HG03159 (cell line): ENCODE results near the gene SMYD5.

Source experiments
- ATAC-seq: cut with Tn5 transposase; IDR thresholded peaks from one replicate; pipeline ENCODE4 v1.9.1; 2021; ENCODE audit warnings: mild to moderate bottlenecking, moderate library complexity; ENCODE audit not compliant: unreplicated experiment

SMYD5 gene

DNA sequence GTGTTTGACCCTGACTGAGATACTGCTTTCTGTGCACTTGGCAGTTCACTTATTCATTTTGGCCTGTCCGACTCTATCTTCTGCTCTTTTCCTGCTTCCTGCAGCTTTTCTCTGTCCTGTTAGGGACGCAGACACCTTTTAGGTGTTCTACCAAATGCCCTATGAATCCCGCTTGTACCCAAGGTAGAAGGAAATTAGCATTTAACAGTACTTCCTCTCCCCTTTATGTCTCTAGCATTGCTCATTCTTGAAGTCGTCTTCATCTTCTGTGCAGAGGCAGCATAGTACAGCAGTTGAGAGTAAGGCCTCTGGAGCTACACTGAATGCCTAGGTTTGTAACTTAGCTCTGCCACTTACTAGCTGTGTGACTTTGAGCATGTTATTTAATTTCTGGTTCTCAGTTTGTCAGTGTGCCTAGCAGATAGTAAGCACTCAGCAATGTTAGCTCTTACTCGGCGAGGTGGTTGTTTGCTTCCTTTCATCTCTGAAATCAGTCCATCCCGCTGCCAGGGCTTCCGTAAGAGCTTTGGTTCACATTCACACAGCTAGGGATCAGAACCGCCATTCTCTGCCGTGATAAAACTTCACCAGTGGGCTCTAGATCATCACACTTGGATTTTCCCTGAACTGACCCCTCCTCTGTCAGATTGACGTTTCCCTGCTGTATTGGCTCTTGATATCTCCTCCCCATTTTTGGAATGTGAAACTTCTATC, 21.4 kb downstream of the SMYD5 start:
- no peak for ATAC-seq

DNA sequence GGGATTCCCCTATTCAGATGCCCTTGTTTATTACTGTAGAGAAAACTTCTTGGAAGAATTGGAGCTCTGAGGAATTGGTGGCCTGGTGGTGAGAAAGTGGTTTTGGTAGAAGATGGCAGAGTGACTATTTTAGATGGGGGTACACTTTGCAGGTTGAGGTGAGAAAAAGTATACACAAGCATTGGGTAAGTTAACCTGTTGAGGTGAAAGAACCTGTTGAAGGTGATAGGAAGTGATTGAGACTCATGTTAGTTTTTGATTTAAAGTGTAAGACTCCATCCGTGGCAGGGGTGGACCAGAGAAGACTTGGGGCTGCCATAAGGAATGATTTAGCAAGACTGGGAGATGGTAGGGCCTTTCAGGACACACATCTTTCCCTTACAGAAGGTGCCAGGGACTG, 23.1 kb downstream of the SMYD5 start:
- no peak for ATAC-seq

DNA sequence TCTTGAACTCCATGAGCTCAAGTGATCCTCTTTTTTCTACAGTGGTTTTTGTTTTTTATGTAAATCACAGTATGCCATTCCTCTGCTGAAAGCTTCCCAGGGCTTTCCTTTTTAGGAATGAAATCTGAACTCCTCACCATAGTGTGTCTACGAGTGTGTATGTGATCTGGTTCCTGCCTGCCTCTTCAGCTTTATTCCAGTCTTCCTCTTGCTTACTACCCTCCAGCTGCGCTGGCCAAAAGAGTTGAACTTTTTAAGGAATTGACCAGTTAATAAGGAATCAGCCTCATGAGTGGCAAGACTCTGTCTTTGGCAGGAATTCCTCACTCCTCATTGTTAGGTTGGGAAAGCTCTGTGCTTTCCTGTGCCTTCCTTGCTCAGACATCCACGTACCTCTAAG, 24.1 kb downstream of the SMYD5 start:
- ATAC-seq = no peak

DNA sequence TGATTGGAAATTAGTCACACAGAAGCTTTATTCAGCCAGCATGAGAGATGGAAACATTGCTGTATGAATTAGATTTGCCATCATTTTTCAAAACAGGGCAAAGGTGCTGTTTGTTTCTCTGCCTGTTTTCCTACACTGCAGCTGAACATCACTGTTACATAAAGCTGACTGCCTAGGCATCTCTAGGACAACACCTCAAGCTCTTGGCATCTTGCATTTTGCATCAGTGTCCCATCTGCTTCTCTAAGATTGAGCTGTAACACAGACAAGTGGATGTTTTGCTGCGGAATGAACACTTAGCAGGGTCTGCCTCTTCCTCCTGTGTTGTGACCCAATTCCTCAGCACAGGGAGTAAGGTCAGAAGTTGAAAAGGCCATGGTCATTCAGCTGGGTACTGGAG, 24.9 kb downstream of the SMYD5 start:
- ATAC-seq = no peak

DNA sequence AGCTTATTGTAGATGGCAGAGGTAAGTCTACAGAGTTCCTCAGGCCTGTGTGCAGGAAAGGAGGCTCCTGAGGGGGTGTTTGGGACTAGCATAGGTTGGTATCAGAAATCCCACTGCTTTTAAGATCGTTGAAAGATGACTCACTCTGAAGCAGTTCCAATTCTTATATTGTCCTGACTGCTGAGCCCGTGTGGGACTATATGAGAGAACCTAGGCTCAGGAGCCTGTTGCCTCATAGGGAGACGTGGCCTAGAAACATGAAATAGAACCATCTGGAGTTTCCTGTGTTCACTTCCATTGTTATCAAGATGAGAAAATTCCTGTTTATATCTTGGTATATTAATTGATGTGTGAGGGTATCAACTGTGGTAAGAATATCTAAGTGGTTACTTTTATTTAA, 25.7 kb downstream of the SMYD5 start:
- no peak for ATAC-seq

DNA sequence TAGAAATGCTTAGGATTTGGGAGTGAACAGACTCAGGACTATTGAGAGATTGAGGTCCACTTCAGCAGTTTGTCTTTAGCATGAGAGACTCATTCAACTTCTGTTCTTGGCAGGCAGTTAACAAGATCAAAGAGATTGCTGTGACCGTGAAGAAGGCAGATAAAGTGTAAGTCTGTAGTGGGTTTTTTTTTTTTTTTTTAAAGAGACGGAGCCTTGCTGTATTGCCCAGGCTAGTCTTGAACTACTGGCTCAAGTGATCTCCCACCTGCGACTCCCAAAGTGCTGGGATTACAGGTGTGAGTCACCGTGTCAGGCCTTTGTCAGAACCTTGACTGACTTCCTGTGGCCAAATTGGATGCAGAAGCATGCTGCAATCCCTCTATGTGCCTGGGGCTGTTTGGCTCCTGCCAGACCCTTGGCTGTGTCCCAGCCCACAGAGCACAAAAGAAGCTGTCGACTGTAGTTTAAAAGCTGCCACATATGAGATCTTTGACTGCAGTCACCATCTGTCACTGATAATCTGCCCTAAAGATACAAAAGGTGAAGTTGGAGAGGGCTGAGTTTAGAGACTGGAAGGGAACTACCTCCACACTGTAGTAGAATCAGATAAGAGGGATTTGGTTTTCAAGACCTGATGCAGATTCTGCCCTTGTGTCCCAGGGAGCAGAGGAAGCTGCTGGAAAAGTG, 30.0 kb downstream of the SMYD5 start:
- ATAC-seq = no peak

DNA sequence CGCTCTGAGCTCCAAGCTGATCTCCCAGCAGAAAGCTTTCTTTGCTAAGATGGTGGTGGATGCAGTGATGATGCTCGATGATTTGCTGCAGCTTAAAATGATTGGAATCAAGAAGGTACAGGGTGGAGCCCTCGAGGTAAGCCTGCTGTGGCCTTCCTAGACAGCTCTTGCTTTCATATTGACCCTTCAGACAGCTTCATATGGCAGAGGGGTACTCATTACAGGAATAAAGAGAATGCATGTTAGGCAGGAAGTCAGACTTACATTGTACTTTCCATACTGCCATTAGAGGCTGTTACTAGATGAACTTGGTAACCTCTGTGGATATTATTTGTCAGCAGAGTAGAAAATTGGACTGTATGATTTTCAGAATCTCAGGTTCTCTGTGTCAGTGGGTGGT, 30.5 kb downstream of the SMYD5 start:
- no peak for ATAC-seq

DNA sequence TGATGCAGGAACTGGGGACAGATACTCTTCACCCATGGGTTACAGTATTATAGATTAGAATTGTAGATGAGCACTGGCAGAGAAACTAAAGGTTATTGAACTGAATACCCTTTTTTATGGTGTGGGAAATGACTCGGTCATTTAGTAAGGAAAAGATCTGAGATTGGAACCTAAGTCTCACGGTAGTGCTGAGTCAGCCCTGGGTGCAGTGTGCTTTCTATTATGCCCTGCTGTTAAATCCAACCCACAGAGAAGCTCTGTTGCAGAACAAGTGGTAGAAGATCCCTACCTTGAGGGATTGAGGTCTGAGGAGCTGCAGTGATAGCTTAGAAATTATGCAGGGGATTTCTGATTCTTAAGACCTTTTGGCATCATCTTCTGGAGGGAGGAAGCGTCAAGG, 32.8 kb downstream of the SMYD5 start:
- no peak for ATAC-seq

DNA sequence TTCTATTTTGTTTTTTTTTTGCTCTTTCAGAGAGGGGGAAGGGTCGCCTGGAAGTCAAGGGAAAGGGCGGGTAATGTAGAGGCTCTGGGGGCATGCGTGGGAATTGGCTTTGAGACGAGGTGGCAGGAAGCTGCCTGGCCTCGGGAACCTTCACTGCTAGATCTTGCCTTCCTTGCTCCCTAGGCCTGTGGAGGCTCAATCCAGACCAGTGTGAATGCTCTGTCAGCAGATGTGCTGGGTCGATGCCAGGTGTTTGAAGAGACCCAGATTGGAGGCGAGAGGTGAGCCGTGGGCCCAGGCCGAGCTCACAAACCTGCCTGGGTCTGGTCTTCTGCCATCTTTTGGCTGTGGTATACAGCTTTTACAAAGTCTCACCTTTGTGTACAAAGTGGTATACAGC, 35.6 kb downstream of the SMYD5 start:
- ATAC-seq = no peak

DNA sequence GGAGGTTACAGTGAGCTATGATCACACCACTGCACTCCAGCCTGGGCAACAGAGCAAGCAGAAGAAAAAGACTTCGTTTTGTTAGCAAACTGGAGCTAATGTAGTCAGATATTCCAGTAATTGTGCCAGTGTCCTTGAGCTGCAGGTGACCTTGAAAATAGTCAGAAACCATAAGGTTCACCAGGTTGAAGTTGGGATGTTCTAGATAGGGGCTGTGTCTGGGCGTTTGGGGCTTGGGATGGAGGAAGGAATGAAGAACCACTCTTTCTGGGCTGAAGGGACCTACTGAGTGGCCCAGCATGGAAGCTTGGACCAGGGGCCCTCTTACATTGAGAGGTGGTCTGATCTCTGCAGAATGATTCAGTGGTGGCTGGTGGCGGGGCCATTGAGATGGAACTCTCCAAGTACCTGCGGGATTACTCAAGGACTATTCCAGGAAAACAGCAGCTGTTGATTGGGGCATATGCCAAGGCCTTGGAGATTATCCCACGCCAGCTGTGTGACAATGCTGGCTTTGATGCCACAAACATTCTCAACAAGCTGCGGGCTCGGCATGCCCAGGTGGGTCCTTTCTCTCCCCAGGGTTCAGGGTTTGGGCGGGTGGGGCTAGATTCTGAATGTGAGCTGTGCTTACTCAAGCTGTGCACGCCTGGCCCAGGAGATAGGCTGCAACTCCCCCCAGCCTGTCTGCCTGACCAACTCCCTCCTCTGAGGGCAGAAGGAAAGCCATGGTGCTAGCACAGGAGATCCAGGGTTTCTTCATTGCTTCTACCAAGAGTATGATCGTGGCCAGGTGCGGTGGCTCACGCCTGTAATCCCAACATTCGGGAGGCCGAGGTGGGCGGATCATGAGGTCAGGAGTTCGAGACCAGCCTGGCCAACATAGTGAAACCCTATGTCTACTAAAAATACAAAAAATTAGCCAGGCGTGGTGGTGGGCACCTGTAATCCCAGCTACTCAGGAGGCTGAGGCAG, 37.1 kb downstream of the SMYD5 start:
- ATAC-seq = no peak

DNA sequence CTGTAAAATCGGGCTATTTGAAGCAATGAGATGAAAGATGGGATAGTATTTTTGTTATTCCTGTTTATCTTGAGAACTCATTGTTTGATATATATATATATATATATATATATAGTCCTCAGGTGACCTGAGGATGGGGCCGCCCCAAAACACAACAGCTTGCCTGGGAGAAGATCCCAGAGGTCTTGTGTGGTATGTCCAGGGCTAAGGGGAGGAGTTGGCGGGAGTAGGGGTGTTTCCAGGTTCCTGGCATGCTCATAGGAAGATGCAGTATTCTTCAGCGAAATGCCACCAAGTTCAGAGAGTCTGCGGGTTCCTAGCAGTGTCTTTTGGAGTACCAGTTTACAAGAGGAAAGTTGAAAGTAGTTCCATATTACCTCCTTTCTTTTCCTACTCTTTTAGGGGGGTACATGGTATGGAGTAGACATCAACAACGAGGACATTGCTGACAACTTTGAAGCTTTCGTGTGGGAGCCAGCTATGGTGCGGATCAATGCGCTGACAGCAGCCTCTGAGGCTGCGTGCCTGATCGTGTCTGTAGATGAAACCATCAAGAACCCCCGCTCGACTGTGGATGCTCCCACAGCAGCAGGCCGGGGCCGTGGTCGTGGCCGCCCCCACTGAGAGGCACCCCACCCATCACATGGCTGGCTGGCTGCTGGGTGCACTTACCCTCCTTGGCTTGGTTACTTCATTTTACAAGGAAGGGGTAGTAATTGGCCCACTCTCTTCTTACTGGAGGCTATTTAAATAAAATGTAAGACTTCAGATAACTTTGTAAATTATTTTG, 38.4 kb downstream of the SMYD5 start:
- ATAC-seq = no peak

DNA sequence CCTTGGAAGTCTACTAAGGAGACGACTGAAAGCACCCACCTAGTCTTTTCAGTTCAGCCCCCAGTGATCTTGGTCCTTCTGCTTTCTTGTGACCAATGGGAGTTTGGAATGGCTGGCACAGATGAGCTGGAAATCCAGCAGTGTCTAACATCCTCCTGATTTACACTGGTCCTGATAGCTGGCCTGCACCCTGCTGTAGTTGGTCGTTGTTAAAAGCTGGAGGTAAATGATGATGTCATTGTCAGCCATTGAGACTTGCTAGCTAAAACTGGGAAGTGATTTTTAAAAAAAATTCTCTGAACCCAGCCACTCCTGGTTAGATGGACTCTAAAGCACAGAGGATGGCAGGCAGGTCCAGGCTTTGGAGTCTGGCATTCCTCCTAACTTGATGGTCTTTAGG, 39.4 kb downstream of the SMYD5 start:
- no peak for ATAC-seq

DNA sequence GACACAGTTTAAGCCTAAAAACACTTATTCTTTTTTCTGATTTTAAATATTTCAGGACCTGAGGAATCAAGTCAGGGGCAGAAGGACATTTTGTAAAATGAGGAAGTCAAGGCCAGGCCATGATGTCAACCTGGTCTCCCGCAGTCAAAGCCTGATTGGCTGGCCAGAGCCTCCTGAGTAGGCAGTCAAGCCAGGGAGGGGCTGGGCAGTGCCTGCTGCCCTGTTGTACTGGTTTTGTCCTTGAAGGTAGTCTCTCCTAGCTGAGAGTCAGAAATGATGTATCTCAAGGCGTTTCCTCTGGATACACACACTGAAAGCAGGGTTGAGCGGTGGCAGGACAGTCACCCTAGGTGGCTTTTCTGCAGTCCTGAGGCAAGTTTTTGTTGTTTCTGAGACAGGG, 39.9 kb downstream of the SMYD5 start:
- ATAC-seq = no peak

DNA sequence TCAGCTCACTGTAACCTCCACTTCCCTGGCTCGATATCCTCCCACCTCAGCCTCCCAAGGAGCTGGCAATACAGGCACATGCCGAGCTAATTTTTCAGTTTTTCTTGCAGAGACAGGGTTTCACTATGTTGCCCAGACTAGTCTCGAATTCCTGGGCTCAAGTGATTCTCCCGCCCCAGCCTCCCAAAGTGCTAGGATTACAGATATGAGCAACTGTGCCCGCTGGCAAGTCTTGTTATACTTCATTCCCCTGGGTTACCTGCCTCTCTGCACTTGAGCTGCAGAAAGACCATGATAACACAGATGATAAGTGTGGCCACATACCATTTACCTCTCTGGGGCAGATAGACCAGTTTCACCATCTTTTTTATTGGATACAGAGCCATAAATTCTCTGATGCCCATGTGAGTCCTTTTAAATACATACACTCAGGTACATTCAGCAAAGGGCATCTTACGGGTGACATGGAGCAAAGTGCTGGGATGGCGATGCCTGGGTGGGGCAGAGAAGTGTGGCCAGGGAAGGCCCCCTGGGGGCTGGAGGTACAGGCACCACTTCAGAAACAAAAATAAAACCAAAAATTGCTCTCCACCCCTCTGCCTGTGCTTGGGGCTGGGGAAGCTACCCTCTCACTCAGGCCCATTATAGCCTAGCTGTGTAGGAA, 40.4 kb downstream of the SMYD5 start:
- no peak for ATAC-seq

DNA sequence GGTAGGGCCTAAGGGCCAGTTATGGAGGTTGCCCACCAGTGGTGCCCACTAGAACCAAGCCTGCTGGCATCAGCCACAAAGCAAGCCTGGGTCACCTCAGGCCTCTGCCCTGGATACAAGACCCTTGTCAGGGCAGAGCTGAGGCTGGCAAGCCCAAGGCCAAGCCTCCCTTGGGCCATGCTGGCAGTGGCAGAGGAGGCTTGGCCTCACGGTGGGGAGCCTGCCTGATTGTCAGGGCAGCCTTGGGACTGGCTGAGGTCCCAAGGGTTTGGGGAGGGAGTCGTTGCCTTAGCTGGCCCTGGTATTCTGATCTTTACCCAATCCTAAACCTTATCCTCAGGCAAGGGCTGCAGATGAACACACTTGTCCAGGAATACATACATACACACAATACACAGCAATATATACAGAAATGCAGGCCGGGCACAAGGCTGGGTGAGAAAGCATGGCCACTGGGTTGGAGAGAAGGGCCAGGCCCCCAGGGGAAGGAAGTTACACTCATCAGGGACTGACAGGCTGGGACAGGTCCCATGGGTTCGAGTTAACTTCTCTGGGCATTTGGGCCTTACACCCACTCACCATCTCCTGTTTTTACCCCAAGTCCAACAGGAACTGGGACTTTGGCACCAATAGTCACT, 41.1 kb downstream of the SMYD5 start:
- ATAC-seq = no peak

DNA sequence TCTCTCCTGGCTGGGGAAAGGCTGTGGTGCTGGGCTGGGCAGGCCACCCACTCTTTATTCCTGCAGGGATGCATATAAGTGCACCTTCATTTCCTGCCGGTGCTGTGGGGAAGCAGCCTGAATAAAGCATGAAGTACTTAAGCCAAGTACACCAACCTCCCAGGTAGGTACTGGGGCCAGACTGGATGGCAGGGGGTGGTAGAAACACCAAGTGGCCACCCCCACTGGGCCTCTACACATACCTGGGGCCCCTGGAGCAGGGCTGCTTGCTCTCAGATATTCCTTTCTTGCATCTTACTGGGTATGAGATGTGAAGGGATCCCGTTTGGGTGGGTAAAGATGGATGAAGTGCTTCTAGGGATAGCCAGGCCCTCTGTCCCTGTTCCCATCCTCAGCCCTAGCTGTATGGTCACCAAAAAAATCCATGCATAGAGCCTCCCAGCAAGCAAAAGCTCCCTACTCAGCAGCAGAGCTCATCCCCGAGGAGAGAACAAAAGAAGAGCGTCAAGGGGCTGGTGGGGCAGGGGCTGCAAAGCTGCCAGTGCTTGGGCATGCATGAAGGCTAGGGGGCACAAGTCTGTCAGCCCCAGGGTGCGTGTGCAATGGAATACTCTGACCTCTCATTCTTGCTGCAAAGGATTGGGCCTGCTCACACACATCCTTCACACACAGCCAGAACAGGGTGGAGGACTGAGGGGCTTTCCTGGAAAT, 42.0 kb downstream of the SMYD5 start:
- ATAC-seq = no peak

DNA sequence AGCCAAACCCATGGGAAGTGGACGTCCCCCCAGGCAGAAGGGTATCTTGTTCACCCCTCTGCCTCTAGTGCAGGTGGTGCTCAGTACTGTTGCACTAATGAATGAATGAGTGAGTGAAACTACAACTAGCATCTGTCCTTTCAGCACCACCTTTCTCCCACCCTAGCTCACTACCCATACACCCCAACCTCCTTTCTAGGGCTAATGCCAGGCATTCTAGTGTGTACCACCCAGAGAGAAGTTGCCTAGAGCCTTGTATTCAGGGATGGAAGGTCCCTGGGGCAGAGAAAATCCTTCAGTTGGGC, 42.5 kb downstream of the SMYD5 start:
- ATAC-seq = no peak

DNA sequence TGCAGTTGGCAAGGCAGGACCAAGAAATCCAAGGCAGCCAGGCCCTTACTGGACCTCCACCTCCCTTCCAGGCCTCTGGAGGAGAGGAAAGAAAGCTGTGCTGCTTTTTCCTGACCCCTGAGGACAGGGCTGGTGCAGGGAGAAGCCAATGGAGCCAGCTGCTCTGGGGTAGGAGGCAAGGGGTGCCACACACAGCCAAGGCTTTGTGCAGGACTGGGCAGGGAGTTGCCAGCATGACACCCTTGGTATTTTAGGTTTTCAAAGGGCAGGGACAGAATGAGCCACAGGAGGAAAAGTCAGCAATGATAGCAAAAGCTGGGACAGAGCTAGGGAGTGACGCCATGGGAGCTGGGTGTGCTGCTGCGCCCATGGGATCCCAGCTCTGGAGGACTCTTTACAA, 43.0 kb downstream of the SMYD5 start:
- no peak for ATAC-seq

DNA sequence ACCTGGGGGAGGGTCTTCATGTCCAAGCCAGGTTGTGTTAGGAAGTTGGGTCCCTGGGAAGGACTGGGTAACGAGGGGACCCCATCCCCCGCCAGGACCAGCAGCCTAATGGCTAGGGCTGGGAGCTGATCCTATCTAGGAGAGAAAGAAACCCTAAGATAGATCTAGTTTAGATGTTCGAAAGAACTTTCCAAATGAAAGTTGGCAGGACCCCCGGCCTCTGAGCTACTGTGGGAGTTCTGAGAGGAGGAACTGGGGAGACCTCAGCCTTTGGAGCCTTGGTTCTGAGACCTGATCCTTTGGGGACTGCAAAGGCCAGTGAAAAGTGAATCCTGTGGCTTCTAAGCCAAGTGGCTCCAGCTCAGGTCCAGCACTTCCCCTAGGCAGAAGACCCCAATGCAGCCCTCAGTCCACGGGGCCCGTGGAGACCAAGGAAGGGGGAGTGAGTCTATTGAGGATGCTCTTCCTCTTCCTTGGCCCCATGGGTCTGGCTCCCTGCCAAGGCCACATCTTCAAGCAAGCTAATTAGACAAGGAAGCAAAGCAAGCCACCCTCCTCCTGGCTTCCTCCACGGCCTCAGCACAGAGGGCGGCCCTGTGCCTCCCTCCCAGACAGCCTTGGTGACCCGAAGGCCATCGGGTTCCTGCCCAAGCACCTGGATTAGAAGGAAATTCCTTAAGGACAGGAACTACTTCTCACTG, 43.5 kb downstream of the SMYD5 start:
- ATAC-seq = no peak
